Panc1 (cell line): Measurements from ENCODE around the gene CFAP43. TPM values are rescaled to one million over a fixed set of nuclear protein-coding genes. Genes with fewer than 3 reads are reported as not detected.

Source experiments
- ATAC-seq: fragments of 200-7000 bp; cut with Tn5 transposase; 2 replicates; pipeline ENCODE4 v1.9.1; 2020; ENCODE audit warnings: mild to moderate bottlenecking, moderate library complexity
- BruUV-seq: library from RNA; stranded (reverse); fragments of 400-500 nt; replicated peaks from 2 replicates; lab custom pipeline; 2021; lab: Mats Ljungman, UMichigan
- CTCF ChIA-PET: fragments of 300-600 bp; sonication (Branson Sonifier 250); formaldehyde crosslinking; loops from one replicate; lab custom pipeline; 2022; ENCODE audit warnings: antibody characterized with exemption; lab: Charles Lee
- POLR2A ChIA-PET: fragments of 300-600 bp; sonication (Branson Sonifier 250); formaldehyde crosslinking; loops from one replicate; lab custom pipeline; 2022; ENCODE audit warnings: antibody characterized with exemption; lab: Charles Lee
- DNase-seq: peaks from one replicate; pipeline ENCODE4 v3.0.0-alpha.2; 2010; ENCODE audit warnings: low read depth, low spot score
- H3K27ac ChIP-seq: 2 replicates; pipeline ENCODE4 v1.5.1; 2011; ENCODE audit warnings: mild to moderate bottlenecking, low read length, inconsistent platforms
- H3K27me3 ChIP-seq: fragments of 200-500 bp; sonication (Bioruptor generic); 2 replicates; pipeline ENCODE4 v1.6.0; 2014; ENCODE audit warnings: low read length, inconsistent platforms; ENCODE audit not compliant: control insufficient read depth, insufficient read depth
- H3K36me3 ChIP-seq: fragments of 200-500 bp; sonication (Bioruptor generic); 2 replicates; pipeline ENCODE4 v1.5.1; 2014; ENCODE audit warnings: inconsistent platforms, mild to moderate bottlenecking, low read length, moderate library complexity; ENCODE audit not compliant: control insufficient read depth, insufficient read depth
- H3K4me1 ChIP-seq: 2 replicates; pipeline ENCODE4 v1.5.1; 2011; ENCODE audit warnings: inconsistent platforms, mild to moderate bottlenecking, low read length, moderate library complexity; ENCODE audit not compliant: control insufficient read depth, insufficient read depth
- H3K4me3 ChIP-seq, 2 experiments: 2 replicates each; pipeline ENCODE4 v1.5.1; 2011 to 2012; ENCODE audit warnings: low read depth in 2 of 2, low read length in 2 of 2, mild to moderate bottlenecking in 2 of 2, inconsistent platforms in 1 of 2, moderate library complexity in 1 of 2
- H3K9me3 ChIP-seq: fragments of 200-500 bp; sonication (Bioruptor generic); 2 replicates; pipeline ENCODE4 v1.5.1; 2014; ENCODE audit warnings: low read depth, mild to moderate bottlenecking, inconsistent platforms, low read length, moderate library complexity; ENCODE audit not compliant: control insufficient read depth, insufficient read depth
- POLR2AphosphoS5 ChIP-seq: IDR thresholded peaks from 2 replicates; pipeline ENCODE4 v1.6.1; 2012; ENCODE audit warnings: mild to moderate bottlenecking, low read depth, low read length, moderate library complexity
- SIN3A ChIP-seq: IDR thresholded peaks from 2 replicates; pipeline ENCODE4 v1.6.1; 2012; ENCODE audit warnings: low read depth, mild to moderate bottlenecking, low read length, moderate library complexity, borderline replicate concordance; ENCODE audit not compliant: insufficient read depth
- TCF7L2 ChIP-seq: IDR thresholded peaks from 2 replicates; pipeline ENCODE4 v1.6.1; 2011; ENCODE audit warnings: mild to moderate bottlenecking, low read depth, low read length, inconsistent platforms
- in situ Hi-C: cut with HindIII; loops from 2 replicates; pipeline ENCODE4 v1.10.0; 2016; ENCODE audit warnings: low sequenced_read_pairs, low pct_unique_long_range_greater_than_20kb
- intact Hi-C: fragments of 100-400 bp; cut with micrococcal nuclease; formaldehyde crosslinking; loops from one replicate; pipeline ENCODE4 v1.10.0; 2022; ENCODE audit not compliant: unreplicated experiment
- total RNA-seq: library from RNA; stranded (reverse); gene quantifications from one replicate; pipeline ENCODE4 v1.2.1, GENCODE V29; 2021; ENCODE audit not compliant: unreplicated experiment
- TF ChIP-seq, protein P1 (sequence below), 2 experiments: IDR thresholded peaks; 2 replicates each; pipeline ENCODE4 v1.6.1; 2011 to 2012; ENCODE audit warnings: low read depth in 2 of 2, control low read depth in 1 of 2, low read length in 1 of 2, mild to moderate bottlenecking in 1 of 2, moderate library complexity in 1 of 2; ENCODE audit not compliant: insufficient read depth in 1 of 2
- TF ChIP-seq, protein P2 (sequence below): fragments of 450-650 bp; IDR thresholded peaks from 2 replicates; pipeline ENCODE4 v1.5.1; 2017; ENCODE audit warnings: mild to moderate bottlenecking

Gene CFAP43
- total RNA-seq, 1 experiment from 2014 or later: 0.21 TPM

DNA sequence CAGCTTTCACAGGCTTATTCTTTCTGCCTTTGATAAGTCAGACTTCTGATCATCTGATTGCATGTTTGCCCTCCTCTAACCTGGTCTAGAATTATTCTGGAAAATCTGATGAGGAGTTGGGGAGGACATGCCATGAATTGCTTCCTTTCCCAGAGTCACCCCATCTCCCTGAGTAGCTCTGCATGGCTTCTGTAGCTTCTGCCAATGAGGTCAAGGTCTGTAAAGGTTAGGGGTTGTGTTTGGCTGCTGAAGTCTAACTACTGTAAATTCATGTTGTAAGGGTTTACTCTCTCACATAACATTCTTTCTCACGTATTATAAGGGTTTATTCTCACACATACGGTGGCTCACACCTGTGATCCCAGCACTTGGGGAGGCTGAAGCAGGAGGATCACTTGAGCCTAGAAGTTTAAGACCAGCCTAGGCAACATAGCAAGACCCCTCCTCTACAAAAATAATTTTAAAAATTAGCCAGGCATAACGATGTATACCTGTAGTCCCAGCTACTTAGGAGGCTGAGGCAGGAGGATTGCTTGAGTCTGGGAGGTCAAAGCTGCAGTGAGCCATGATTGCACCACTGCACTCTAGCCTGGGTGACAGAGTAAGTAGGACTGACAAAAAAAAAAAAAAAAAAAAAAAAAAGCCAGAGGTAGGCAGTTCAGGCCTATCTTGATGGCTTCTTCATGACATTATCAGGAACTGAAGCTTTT lies 47.5 kb upstream of the CFAP43 start:
- intact Hi-C loops (no loop called here), in situ Hi-C loops (no loop called here)
- Histone ChIP-seq H3K4me3 (no peak overlapping the region), H3K27ac (no peak overlapping the region), H3K4me1 (peaks cover 6% of the 10 kb centered on the region), H3K27me3 (no peaks in the 10 kb centered on the region), H3K9me3 (no peaks in the 10 kb centered on the region), H3K36me3 (no peaks in the 10 kb centered on the region; the same call in 1 of the 2 replicates)
- no peak for TF ChIP-seq SIN3A
- TF ChIP-seq, protein P1, sequence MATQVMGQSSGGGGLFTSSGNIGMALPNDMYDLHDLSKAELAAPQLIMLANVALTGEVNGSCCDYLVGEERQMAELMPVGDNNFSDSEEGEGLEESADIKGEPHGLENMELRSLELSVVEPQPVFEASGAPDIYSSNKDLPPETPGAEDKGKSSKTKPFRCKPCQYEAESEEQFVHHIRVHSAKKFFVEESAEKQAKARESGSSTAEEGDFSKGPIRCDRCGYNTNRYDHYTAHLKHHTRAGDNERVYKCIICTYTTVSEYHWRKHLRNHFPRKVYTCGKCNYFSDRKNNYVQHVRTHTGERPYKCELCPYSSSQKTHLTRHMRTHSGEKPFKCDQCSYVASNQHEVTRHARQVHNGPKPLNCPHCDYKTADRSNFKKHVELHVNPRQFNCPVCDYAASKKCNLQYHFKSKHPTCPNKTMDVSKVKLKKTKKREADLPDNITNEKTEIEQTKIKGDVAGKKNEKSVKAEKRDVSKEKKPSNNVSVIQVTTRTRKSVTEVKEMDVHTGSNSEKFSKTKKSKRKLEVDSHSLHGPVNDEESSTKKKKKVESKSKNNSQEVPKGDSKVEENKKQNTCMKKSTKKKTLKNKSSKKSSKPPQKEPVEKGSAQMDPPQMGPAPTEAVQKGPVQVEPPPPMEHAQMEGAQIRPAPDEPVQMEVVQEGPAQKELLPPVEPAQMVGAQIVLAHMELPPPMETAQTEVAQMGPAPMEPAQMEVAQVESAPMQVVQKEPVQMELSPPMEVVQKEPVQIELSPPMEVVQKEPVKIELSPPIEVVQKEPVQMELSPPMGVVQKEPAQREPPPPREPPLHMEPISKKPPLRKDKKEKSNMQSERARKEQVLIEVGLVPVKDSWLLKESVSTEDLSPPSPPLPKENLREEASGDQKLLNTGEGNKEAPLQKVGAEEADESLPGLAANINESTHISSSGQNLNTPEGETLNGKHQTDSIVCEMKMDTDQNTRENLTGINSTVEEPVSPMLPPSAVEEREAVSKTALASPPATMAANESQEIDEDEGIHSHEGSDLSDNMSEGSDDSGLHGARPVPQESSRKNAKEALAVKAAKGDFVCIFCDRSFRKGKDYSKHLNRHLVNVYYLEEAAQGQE (IDR thresholded peaks at IDR 0.05; ENCODE audit: insufficient read depth in 1 of 2, low read depth in 2 of 2, low read length in 1 of 2): no peak
- no peak for ATAC-seq
- no peak for DNase-seq
- ChIA-PET CTCF (no interaction called here), POLR2A (interaction anchor here (0.5 kb wide), 1 partner anchor 24 kb away, joined by 3 read pairs; no protein-coding TSS in a partner anchor)
- BruUV-seq: no TSS peak

DNA sequence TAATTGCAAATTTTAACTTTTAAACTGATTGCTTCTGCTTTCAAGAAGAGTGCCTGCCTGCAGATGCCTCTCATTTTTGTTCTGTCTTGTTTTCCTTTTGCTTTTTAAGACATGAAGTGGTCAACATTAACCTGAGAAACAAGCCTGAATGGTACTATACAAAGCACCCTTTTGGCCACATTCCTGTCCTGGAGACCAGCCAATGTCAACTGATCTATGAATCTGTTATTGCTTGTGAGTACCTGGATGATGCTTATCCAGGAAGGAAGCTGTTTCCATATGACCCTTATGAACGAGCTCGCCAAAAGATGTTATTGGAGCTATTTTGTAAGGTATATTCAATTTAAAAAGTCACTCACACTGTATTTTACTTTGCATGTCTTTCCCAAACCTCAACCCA lies 45.6 kb upstream of the CFAP43 start:
- H3K9me3 ChIP-seq: no peaks in the 10 kb centered on the region
- H3K27ac ChIP-seq: no peak overlapping the region
- ChIA-PET POLR2A (no interaction called here), CTCF (no interaction called here)
- H3K36me3 ChIP-seq: no peaks in the 10 kb centered on the region; the same call in 1 of the 2 replicates
- H3K27me3 ChIP-seq: no peaks in the 10 kb centered on the region
- intact Hi-C loops: no loop called here
- H3K4me1 ChIP-seq: peaks cover 9% of the 10 kb centered on the region
- TF ChIP-seq POLR2AphosphoS5 (no peak), SIN3A (no peak), TCF7L2 (no peak)
- TF ChIP-seq, protein P1 (IDR thresholded peaks at IDR 0.05; ENCODE audit: insufficient read depth in 1 of 2, low read depth in 2 of 2, low read length in 1 of 2): no peak
- TF ChIP-seq, protein P2, sequence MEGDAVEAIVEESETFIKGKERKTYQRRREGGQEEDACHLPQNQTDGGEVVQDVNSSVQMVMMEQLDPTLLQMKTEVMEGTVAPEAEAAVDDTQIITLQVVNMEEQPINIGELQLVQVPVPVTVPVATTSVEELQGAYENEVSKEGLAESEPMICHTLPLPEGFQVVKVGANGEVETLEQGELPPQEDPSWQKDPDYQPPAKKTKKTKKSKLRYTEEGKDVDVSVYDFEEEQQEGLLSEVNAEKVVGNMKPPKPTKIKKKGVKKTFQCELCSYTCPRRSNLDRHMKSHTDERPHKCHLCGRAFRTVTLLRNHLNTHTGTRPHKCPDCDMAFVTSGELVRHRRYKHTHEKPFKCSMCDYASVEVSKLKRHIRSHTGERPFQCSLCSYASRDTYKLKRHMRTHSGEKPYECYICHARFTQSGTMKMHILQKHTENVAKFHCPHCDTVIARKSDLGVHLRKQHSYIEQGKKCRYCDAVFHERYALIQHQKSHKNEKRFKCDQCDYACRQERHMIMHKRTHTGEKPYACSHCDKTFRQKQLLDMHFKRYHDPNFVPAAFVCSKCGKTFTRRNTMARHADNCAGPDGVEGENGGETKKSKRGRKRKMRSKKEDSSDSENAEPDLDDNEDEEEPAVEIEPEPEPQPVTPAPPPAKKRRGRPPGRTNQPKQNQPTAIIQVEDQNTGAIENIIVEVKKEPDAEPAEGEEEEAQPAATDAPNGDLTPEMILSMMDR: no peak
- DNase-seq (no peak), ATAC-seq (no peak)
- BruUV-seq: no TSS peak
- in situ Hi-C loops: no loop called here
- no peak overlapping the region for H3K4me3 ChIP-seq
